ENCODE results near the gene SLC16A14. TPM values are rescaled to one million over a fixed set of nuclear protein-coding genes. Genes with fewer than 3 reads are reported as not detected.

The SLC16A14 gene, protein sequence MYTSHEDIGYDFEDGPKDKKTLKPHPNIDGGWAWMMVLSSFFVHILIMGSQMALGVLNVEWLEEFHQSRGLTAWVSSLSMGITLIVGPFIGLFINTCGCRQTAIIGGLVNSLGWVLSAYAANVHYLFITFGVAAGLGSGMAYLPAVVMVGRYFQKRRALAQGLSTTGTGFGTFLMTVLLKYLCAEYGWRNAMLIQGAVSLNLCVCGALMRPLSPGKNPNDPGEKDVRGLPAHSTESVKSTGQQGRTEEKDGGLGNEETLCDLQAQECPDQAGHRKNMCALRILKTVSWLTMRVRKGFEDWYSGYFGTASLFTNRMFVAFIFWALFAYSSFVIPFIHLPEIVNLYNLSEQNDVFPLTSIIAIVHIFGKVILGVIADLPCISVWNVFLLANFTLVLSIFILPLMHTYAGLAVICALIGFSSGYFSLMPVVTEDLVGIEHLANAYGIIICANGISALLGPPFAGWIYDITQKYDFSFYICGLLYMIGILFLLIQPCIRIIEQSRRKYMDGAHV
- 0.60 and 1.5 TPM in 2 replicates for total RNA-seq

DNA sequence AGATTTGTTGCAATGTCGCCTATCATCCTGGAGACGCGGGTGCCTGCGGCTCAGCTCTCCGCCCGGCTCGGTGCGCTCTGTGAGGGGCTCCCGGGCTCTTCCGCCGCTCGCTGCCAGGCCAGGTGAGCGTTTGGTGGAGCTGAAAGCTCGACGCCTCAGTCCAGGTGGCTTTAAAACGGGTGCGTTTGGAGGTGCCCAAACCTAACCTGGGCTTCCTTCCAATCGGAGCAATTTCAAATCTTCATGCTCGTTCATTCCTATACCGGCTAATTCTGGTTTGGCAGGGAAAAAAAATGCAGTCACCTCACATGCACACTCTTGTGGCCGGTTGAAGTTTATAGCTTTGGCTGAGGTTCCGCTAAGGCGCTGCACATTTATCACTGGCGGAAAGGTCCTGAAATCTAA is at the start of gene SLC16A14:
TSS of gene SLC16A14 (minus strand) at position 274 of the 405 bp plus-strand sequence. CDS start 9,572 bp downstream, outside the sequence.

Other genes starting within 250 kb of the SLC16A14 start
- gene TRIP12, start 146.9 kb downstream of the SLC16A14 start, total RNA-seq, result 97.5 and 102 TPM in 2 replicates
- gene FBXO36, start 146.4 kb downstream of the SLC16A14 start, total RNA-seq, result 2.3 and 2.6 TPM in 2 replicates
- gene SP110, start 151.1 kb upstream of the SLC16A14 start, total RNA-seq, result 16.4 and 16.7 TPM in 2 replicates
- under 0.01 and 0.20 TPM in 2 replicates for gene SP140, start 156.8 kb upstream of the SLC16A14 start, total RNA-seq

Data from mammary microvascular endothelial cell (primary cell).